ENCODE data around the gene SLC30A9.

DNA sequence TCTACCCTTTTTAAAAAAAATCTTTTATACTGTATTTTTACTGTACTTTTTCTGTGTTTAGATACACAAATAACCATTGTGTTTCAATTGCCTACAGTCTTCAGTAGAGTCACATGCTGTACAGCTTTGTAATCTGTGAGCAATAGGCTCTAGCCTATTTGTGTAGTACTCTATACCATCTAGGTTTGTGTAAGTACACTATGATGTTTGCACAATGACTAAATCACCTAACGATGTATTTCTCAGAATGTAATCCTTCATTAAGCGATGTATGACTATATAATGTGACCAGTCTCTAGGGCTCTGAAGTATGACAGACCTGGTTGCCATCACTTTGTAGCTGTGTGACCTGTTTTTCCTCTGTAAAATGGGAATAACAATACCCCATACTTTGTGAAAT is 22.9 kb upstream of the SLC30A9 start:
- TF ChIP-seq CTCF (IDR thresholded peaks at IDR 0.05; ENCODE audit: insufficient read depth, low read depth, low read length), result no peak
- TF ChIP-seq EZH2 (IDR thresholded peaks at IDR 0.05; ENCODE audit: insufficient read depth, low read length), result no peak
